ENCODE results near the gene ZGPAT.

The ZGPAT gene

GRCh38 chr20:63745424-63745805 is 37.6 kb downstream of the ZGPAT start:
- no peak for DNase-seq

DNA sequence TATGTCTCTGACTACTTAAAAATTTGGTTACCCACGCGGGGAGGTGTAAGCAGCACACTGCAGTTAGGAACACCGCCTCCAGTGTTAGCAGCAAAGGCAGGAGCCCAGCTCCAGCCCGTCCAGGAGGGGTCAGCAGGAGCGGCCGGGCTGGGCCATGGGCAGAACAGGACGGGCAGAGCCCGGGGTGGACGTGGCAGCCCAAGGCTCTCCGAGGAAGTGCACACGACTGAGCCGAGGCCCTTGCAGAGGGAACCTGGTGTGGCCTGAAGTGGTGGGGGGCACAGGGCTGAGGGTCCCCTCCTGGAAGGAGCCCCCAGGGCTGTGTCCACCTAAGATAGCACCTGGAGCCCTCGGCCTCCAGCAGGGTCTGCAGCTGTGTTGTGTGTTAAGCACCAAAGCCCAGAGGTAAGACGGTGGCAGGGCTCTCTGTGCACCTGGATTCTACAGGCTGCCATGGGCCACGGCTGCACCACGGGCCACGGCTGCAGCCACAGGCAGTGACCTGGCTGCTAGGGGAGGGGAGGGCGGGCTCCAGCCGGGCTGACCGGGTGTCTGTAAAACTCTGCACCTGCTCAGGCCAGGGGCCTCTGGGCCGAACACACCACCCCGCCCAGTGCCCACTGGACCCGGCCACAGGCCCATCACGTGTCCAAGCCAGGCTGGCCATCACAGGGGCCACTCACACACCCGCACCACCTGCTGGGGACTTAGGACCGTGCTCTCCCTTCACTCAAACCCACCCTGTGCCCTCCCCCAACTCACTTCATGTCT is 38.3 kb downstream of the ZGPAT start:
- no peak for DNase-seq

DNA sequence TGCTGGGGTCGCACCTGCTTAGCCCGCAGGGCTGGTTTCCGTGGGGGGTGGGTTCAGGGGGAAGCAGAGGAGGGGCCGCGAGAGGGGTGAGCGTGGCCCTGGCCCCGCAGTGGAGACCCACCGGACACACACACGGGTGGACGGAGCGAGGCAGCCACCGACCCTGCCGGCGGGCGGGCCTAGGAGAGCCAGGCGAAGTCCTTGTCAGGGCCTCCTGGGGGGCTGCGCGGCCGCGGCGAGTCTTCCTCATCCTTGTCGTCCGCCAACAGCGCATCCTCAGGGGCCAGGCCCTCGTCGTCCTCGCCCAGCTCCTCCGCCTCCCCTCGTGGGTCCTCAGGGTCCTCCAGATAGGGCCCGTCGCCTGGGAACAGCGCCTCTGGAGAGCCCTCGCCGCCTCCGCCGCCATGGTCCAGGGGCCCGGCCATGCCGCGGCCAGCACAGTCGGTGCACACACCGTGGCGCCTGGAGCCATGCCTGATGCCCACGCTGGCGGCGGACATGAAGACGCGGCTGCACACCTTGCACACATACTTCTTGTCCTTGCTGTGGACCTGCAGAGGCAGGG is 39.0 kb downstream of the ZGPAT start:
- DNase-seq = no peak

DNA sequence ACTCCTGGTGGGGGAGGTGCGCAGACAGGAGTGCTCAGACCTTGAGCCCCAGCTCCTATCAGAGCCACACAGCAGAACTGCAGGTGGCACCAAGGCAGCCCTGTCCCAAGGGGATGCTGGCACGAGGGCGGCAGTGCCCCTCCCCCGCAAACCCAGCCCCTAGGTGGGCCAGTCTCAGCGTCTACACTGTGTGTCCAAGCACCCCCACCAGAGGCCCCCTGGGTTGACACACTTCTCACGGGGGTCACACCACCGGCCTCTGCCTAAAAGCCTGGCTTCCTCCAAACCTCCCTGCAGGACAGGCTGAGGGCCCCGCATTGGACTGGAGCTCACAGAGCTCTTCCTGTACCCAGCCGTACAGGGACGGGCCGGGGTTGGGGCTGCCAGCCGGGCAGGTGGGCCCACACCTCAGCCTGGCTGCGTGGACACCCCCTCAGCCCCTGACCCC is 39.8 kb downstream of the ZGPAT start:
- no peak for DNase-seq

DNA sequence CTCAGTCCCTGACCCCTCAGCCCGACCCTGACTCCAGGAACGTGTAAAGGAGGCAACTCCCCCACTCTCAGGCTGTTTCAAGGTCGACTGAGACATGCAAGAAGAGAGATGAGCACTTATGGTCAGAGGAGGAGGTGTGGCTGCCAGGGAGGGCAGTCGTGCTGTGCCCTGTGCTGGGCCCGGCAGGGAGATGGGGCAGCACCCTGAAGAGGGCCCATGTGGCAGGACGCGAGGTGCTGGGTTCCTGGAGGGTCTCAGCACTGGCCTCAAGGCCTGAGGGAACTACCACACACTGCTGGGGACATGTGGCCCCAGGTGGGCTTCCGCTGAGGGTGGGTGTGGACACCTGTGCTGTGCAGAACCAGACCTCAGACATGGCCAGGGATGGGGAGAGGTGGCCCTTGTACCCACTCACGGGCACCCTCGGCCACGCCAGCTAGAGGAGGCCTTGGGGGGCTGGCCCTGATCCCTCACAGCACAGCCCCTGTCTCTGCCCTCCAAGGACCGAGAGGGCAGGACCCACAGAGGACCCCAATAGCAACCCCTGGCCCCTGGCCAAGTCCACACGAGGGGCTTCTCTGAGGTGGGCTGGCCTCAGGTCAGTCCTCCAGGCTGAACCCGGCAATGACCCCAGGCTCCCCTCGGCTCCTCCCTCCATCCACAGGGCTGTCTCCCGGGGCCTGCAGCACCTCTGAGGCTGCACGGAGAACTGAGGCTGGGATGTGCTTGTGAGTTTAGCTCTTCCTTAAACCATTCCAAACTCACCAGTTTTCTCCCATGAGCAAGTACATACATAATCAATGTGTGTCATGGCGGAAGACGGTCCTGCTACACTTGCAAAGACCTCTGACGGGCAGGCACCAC is 40.5 kb downstream of the ZGPAT start:
- no peak for DNase-seq

DNA sequence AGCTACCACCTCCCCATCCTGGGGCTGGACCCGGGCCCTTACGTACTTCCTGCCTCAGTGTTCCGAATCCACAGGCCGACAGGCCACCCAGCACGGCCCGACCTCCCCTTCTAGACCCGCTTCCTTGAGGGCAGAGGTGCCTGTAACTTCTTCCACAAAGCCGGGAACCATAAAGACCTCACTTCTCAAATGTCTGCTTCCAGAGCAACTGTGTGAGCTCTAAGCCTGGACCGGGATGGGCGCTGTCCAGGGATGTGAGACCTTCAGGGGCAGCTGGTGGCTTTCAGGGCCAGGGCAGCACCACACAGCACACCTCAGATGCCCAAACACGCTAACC is 41.1 kb downstream of the ZGPAT start:
- no peak for DNase-seq

GRCh38 chr20:63749597-63750508 is 42.0 kb downstream of the ZGPAT start:
- no peak for DNase-seq

DNA sequence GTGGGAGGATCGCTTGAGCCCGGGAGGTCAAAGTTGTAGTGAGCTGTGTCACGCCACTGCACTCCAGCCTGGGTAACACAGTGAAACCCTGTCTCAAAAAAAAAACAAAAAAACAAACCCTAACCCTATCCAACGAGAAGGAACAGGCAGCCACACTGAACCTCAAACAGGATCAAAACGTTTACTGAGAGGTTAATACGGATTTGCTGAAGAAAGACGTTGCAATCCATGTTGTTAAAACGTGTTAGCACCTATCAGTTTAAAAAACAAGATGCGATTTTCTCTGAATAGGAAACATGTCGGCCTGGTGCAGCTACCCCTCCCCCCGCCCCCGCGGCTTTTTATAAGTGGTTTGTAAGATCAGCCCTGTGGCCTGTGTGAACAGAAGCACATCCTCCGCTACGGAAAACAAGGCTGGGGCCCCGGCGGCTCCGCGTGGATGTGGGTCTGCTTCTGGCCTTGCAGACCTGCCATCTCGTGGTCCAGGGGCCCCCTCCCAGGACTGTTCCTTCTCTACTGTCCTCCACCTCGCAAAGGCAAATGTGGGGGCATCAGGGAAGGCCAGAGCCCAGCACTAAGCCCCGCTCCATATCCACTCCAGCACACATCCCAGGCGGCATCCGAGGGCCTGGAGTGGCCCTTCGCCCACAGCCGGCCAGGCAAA is 43.1 kb downstream of the ZGPAT start:
- DNase-seq = no peak

DNA sequence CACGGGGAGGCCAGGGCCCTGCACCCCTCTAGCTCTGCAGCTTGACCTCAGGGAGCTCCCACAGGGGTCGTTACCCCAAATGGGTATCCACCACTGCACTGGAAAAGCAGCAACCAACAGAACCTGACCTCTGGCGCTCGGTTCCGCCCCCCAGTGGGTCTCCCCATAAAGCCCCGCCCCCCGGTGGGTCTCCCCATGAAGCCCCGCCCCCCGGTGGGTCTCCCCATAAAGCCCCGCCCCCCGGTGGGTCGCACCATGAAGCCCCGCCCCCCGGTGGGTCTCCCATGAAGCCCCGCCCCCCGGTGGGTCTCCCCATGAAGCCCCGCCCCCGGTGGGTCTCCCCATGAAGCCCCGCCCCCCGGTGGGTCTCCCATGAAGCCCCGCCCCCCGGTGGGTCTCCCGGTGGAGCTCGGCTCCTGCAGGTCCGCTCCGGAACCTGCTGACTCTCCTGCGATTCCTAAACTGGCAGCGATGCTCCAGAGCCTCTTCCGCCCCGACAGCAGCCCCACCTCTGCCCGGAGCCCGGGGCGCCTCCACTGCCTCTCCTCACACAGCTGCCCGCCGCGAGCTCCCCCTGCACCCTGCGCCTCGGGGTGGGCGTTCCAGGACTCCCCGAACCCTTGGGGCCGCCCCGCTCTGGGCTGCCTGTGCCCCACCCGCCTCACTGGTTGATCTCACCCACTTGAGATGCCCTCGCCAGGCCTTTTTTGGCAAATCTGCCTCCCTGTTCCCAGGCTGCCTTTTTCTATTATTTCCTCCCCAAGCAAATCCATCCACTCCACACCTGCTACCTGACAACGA is 43.8 kb downstream of the ZGPAT start:
- no peak for DNase-seq

DNA sequence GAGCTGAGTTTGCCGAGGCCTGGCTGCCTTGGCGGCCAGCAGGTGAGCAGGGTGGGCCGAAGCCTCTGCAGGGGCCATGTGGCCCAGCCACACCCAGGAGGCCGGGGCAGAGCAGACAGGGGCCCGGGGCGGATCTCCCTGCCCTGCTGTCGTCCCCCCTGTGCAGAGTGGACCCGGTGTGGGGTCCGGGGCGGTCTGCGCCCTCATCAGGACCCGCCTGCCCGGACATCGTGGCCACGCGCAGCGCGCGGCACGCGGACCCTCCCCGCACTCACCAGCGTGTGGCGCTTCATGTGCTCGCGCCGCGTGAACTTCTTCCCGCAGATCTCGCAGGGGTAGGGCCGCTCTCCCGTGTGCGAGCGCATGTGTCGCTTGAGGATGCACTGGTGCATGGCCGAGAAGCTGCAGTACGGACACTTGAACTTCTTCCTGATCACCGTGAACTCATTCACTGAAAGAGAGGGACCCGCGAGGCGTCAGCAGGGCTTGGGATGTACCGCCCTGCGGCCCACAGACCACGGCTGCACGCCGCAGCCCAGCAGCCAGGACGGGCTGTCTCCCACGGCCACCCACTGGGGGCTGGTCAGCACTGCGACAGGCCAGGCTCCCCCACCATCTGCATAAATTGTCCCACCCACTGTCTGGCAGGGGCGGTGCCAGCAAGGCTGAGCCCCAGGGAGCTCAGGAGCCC is 44.7 kb downstream of the ZGPAT start:
- no peak for DNase-seq

DNA sequence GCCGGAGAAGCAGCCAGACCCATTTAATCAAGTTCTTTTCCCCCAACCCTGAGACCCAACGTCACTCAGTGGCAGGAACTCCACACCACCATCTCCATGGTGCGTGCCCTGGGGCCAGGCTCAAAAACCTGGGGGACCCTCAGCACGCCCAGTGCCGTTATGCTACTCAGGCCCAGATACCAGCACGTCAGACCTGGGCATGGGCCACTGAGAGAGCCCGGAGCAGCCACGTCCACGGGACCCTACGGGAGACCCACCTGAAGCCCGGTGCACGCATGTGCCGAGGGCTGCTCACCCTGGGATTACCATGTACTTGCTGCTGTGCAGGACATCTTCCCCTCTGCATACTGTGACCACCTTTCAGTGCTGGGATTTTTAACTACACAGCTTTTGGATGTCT is 45.5 kb downstream of the ZGPAT start:
- no peak for DNase-seq

- no peak for DNase-seq
Measured at GRCh38 chr20:63754008-63754407, 46.2 kb downstream of the ZGPAT start.

DNA sequence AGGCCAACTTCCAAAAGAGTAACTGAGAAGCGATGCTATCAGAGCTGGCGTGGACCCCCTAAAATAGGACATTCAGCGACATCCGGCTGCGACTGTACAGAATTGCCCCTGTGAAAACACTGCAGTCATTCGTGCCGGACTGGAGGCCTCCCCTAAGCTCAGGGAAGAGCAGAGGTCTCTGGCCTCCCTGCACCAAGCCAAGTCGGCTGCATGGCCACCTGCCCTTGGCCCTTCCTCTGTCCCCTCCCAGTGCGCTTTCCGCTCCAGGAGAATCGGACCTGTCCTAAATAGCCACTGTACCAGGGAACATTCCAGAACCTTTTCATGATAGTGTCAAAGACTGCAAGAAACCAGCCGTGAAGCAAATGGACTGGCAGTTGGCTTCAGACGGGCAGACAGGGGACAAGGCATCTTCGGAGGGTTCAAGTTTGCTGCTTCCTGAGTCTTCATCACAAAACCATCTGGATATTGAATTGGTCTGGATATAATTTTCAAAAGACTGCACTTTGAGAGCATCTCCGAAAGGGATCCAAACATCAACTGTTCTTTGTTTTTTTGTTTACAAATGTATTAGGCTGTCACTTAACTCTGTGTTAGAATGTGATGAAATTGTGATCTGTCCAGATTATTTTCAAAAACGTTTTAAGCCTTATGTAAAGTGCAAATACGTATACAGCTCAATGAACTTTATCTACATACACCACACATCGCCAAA is 48.3 kb downstream of the ZGPAT start:
- no peak for DNase-seq

- DNase-seq = no peak
Measured at GRCh38 chr20:63756648-63756991, 48.8 kb downstream of the ZGPAT start.

- no peak for DNase-seq
Measured at GRCh38 chr20:63758152-63758551, 50.3 kb downstream of the ZGPAT start.

DNA sequence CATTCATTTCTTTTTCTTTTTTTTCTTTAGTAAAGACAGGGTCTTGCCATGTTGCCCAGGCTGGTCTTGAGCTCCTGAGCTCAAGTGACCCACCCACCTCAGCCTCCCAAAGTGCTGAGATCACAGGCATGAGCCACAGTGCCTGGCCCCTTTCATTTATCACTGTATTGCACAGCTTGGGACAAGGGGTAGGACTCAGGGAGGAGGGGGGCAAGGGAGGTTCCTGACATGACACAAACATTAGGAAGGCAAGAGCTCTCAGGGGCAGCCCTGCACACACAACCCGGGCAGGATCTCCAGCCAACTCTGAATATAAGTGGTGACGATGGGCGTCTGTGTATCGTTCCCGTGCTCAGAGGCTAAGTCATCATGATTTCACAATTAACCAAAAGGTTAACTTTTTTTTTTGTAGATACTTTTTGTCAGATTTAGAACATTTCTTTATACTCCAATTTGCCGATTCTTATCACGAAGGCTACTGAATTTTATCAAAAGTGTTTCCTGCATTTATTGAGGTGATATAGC is 51.6 kb downstream of the ZGPAT start:
- DNase-seq = no peak

DNA sequence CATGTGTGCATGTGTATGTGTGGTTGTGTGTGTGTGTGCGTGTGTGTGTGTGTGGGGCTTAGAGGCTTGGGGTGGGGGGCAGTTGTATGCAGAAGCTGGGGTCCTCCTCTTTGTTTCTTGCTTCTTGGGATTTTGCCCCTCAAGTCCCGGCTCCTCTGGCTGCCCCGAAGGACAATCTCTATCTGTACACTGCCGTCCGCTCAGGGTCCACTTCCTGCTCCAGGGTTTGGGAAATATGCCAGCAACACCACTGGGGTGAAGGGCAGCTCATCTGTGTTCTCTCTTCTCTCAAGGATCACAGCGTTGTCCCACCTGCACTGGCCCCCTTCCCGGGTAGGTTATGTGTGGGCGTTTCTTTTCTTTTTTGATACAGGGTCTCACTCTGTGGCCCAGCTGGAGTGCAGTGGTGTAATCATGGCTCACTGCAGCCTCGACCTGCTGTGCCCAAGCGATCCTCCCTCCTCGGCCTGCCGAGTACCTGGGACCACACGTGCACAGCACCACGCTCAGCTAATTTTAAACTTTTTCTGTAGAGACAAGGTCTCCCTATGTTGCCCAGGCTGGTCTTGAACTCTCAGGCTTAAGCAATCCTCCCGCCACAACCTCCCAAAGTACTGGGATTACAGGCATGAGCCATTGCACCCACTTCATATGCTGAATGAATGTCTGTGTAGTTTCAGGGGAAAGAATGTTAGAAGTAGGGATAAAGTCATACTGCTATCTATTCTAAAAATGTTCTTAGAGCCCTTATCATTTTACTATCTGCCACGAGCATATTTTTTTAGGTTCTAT is 57.4 kb downstream of the ZGPAT start:
- DNase-seq = no peak

DNA sequence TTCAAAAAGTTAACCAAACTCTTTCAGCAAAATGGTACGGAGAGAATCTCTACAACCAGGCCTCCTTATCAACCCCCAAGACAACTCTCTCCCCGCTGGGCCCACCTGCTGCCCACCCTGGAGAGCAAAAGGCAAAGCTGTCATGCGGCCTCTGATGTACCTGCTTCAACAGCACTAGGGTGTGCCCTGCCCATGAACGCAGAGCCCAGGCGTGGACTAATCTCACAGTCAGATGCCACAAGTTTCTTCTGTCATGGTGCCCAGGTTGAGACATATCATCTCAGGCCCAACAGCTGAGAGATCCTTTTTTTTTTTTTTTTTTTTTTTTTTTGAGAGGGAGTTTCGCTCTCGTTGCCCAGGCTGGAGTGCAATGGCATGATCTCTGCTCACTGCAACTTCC is 58.1 kb downstream of the ZGPAT start:
- DNase-seq = no peak
